Measurements from ENCODE around the gene LILRA1. TPM values are rescaled to one million over a fixed set of nuclear protein-coding genes. Genes with fewer than 3 reads are reported as not detected.
"Not testable (repeated sequence)": the region's sequence is repeated elsewhere in the genome, so short reads cannot be mapped to it uniquely, and the experiment has no call there.

LILRA1 gene
- total RNA-seq, 1 donor from 2014 or later = 1.7 TPM

DNA sequence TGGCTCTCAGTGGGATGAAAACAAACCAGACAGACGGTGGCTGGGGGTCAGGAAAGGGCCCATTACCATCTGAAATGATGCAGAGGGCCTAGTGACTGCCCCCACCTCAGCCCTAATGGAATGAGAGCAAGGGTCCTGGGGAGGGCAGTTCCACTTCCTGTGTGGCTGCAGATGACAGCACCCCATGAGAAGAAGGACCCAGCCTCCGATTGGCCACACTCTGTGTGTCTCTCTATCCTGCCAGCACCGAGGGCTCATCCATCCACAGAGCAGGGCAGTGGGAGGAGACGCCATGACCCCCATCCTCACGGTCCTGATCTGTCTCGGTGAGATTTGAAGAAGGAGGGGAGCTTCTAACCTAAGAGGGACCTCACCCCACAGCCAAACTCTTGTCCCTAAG lies 37.4 kb downstream of the LILRA1 start:
- no peak overlapping the region for H3K4me3 ChIP-seq

GRCh38 chr19:54631489-54632337 lies 38.3 kb downstream of the LILRA1 start:
- H3K27ac ChIP-seq; DNase-seq (ENCODE audit: extremely low spot score in 2 of 2); H3K4me3 ChIP-seq; H3K4me1 ChIP-seq; H3K9me3 ChIP-seq; H3K27me3 ChIP-seq; intact Hi-C loops (cut with DNase I); H3K36me3 ChIP-seq: not testable (repeated sequence)

More for the DNA sequence above, 37.4 kb downstream of the LILRA1 start:
- intact Hi-C loops (cut with DNase I) = no loop called here
- H3K27me3 ChIP-seq = no peaks in the 10 kb centered on the region
- no peaks in the 10 kb centered on the region for H3K4me1 ChIP-seq
- no peak for TF ChIP-seq POLR2A (IDR thresholded peaks at IDR 0.05)
- TF ChIP-seq CTCF (IDR thresholded peaks at IDR 0.05) = no peak
- TF ChIP-seq POLR2AphosphoS5 (IDR thresholded peaks at IDR 0.05; ENCODE audit: insufficient read depth in 1 of 2, low read depth in 1 of 2) = no peak
- no peaks in the 10 kb centered on the region for H3K9me3 ChIP-seq
- H3K36me3 ChIP-seq = no peaks in the 10 kb centered on the region
- no peak for DNase-seq (ENCODE audit: extremely low spot score in 2 of 2)
- no peak overlapping the region for H3K27ac ChIP-seq

DNA sequence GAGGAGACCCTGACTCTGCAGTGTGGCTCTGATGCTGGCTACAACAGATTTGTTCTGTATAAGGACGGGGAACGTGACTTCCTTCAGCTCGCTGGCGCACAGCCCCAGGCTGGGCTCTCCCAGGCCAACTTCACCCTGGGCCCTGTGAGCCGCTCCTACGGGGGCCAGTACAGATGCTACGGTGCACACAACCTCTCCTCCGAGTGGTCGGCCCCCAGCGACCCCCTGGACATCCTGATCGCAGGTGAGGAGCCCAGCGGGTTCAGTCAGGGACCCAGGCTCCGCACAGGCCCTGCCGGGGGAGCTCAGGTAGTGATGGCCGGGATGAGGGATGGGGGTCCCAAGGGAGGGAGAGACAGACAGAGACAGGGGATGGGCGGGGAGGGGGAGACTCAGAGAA lies 39.1 kb downstream of the LILRA1 start:
- H3K36me3 ChIP-seq; H3K27ac ChIP-seq; H3K4me3 ChIP-seq; DNase-seq (ENCODE audit: extremely low spot score in 2 of 2); intact Hi-C loops (cut with DNase I); H3K4me1 ChIP-seq; H3K27me3 ChIP-seq; H3K9me3 ChIP-seq: not testable (repeated sequence)

DNA sequence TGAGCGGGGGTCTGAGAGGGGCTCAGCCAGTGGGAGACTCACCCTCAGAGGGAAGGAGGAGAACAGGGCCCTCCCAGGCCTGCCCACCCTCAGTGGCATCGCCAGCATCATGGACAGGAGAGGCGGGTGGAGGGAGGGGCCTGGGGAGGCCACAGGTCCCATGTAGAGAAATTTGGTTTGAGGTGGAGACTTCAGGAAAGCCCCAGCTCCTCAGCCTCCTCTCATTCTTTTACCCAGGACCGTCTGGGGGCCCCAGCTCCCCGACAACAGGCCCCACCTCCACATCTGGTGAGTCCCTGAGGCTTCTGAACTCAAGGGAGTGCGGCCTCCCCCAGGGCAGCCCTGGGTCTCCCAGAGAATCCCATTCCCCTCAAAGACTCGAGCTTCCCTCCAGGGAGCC lies 40.0 kb downstream of the LILRA1 start:
- Histone ChIP-seq H3K27ac (no peak overlapping the region), H3K27me3 (no peaks in the 10 kb centered on the region), H3K9me3 (no peaks in the 10 kb centered on the region), H3K36me3 (no peaks in the 10 kb centered on the region), H3K4me1 (no peaks in the 10 kb centered on the region), H3K4me3 (no peak overlapping the region)
- DNase-seq (ENCODE audit: extremely low spot score in 2 of 2) = no peak
- intact Hi-C loops (cut with DNase I) = no loop called here
- TF ChIP-seq POLR2A (IDR thresholded peaks at IDR 0.05) (no peak), CTCF (IDR thresholded peaks at IDR 0.05) (no peak), POLR2AphosphoS5 (IDR thresholded peaks at IDR 0.05; ENCODE audit: insufficient read depth in 1 of 2, low read depth in 1 of 2) (no peak)

GRCh38 chr19:54636081-54636480 lies 42.6 kb downstream of the LILRA1 start:
- H3K36me3 ChIP-seq; H3K4me3 ChIP-seq; H3K9me3 ChIP-seq; DNase-seq (ENCODE audit: extremely low spot score in 2 of 2); H3K4me1 ChIP-seq; H3K27ac ChIP-seq; intact Hi-C loops (cut with DNase I); H3K27me3 ChIP-seq: not testable (repeated sequence)

GRCh38 chr19:54638683-54639082 lies 45.3 kb downstream of the LILRA1 start:
- Histone ChIP-seq H3K36me3 (no peaks in the 10 kb centered on the region), H3K27ac (no peak overlapping the region), H3K9me3 (no peaks in the 10 kb centered on the region), H3K4me1 (no peaks in the 10 kb centered on the region), H3K27me3 (no peaks in the 10 kb centered on the region), H3K4me3 (no peak overlapping the region)
- intact Hi-C loops (cut with DNase I) = no loop called here
- DNase-seq (ENCODE audit: extremely low spot score in 2 of 2) = no peak
- no peak for TF ChIP-seq CTCF (IDR thresholded peaks at IDR 0.05)
- TF ChIP-seq POLR2AphosphoS5 (IDR thresholded peaks at IDR 0.05; ENCODE audit: insufficient read depth in 1 of 2, low read depth in 1 of 2) = no peak
- no peak for TF ChIP-seq POLR2A (IDR thresholded peaks at IDR 0.05)

GRCh38 chr19:54642953-54643352 lies 49.5 kb downstream of the LILRA1 start:
- H3K27me3 ChIP-seq; H3K9me3 ChIP-seq; H3K4me3 ChIP-seq; DNase-seq (ENCODE audit: extremely low spot score in 2 of 2); intact Hi-C loops (cut with DNase I); H3K27ac ChIP-seq; H3K4me1 ChIP-seq; H3K36me3 ChIP-seq: not testable (repeated sequence)

- intact Hi-C loops (cut with DNase I); H3K9me3 ChIP-seq; DNase-seq (ENCODE audit: extremely low spot score in 2 of 2): not testable (repeated sequence)
Measured at GRCh38 chr19:54643583-54643982, 50.2 kb downstream of the LILRA1 start.

More at GRCh38 chr19:54643583-54643982, 50.2 kb downstream of the LILRA1 start:
- H3K4me1 ChIP-seq, H3K27me3 ChIP-seq, H3K36me3 ChIP-seq, H3K27ac ChIP-seq, H3K4me3 ChIP-seq: not testable (repeated sequence)
